ENCODE data around the gene LY6G5B.

GRCh38 chr6:31690231-31691077, 20.7 kb downstream of the LY6G5B start:
- TF ChIP-seq EZH2 (IDR thresholded peaks at IDR 0.05), result no peak
- no peak for TF ChIP-seq POLR2AphosphoS5 (IDR thresholded peaks at IDR 0.05; ENCODE audit: borderline replicate concordance, low read depth, low read length)

Measured in SK-N-MC (cell line).